ENCODE data around the gene MED27. TPM values are rescaled to one million over a fixed set of nuclear protein-coding genes. Genes with fewer than 3 reads are reported as not detected.

Gene MED27
- total RNA-seq, 1 donor from 2014 or later = 24.1 TPM

GRCh38 chr9:131910572-131910971 is 169.1 kb downstream of the MED27 start:
- H3K4me3 Mint-ChIP-seq (ENCODE audit: unreplicated experiment) = no peak overlapping the region
- no peak for DNase-seq (ENCODE audit: extremely low spot score, unreplicated experiment)
- peaks cover 9% of the 10 kb centered on the region for H3K36me3 Mint-ChIP-seq (ENCODE audit: unreplicated experiment)
- no peak for TF ChIP-seq CTCF (IDR thresholded peaks at IDR 0.05)
- no peaks in the 10 kb centered on the region for H3K27me3 Mint-ChIP-seq (ENCODE audit: unreplicated experiment)
- H3K4me1 Mint-ChIP-seq (ENCODE audit: unreplicated experiment) = peaks cover 2% of the 10 kb centered on the region
- H3K9me3 Mint-ChIP-seq (ENCODE audit: unreplicated experiment) = no peaks in the 10 kb centered on the region
- H3K27ac Mint-ChIP-seq (ENCODE audit: unreplicated experiment) = no peak overlapping the region

- Mint-ChIP-seq H3K4me1 (ENCODE audit: unreplicated experiment) (no peaks in the 10 kb centered on the region), H3K9me3 (ENCODE audit: unreplicated experiment) (no peaks in the 10 kb centered on the region), H3K4me3 (ENCODE audit: unreplicated experiment) (no peak overlapping the region), H3K36me3 (ENCODE audit: unreplicated experiment) (peaks cover 9% of the 10 kb centered on the region), H3K27ac (ENCODE audit: unreplicated experiment) (no peak overlapping the region), H3K27me3 (ENCODE audit: unreplicated experiment) (no peaks in the 10 kb centered on the region)
- no peak for DNase-seq (ENCODE audit: extremely low spot score, unreplicated experiment)
- no peak for TF ChIP-seq CTCF (IDR thresholded peaks at IDR 0.05)
Observed at GRCh38 chr9:131905144-131905543, 174.5 kb downstream of the MED27 start.

- no peak overlapping the region for H3K27ac Mint-ChIP-seq (ENCODE audit: unreplicated experiment)
- no peaks in the 10 kb centered on the region for H3K9me3 Mint-ChIP-seq (ENCODE audit: unreplicated experiment)
- no peak for TF ChIP-seq CTCF (IDR thresholded peaks at IDR 0.05)
- no peak overlapping the region for H3K4me3 Mint-ChIP-seq (ENCODE audit: unreplicated experiment)
- no peak for DNase-seq (ENCODE audit: extremely low spot score, unreplicated experiment)
- no peaks in the 10 kb centered on the region for H3K36me3 Mint-ChIP-seq (ENCODE audit: unreplicated experiment)
- no peaks in the 10 kb centered on the region for H3K27me3 Mint-ChIP-seq (ENCODE audit: unreplicated experiment)
- peaks cover 3% of the 10 kb centered on the region for H3K4me1 Mint-ChIP-seq (ENCODE audit: unreplicated experiment)
Observed at GRCh38 chr9:131899296-131900228, 180.1 kb downstream of the MED27 start.

- no peak for TF ChIP-seq CTCF (IDR thresholded peaks at IDR 0.05)
- H3K4me1 Mint-ChIP-seq (ENCODE audit: unreplicated experiment) = peaks cover 3% of the 10 kb centered on the region
- no peak for DNase-seq (ENCODE audit: extremely low spot score, unreplicated experiment)
- H3K27ac Mint-ChIP-seq (ENCODE audit: unreplicated experiment) = no peak overlapping the region
- no peaks in the 10 kb centered on the region for H3K27me3 Mint-ChIP-seq (ENCODE audit: unreplicated experiment)
- H3K36me3 Mint-ChIP-seq (ENCODE audit: unreplicated experiment) = peaks cover 8% of the 10 kb centered on the region
- no peak overlapping the region for H3K4me3 Mint-ChIP-seq (ENCODE audit: unreplicated experiment)
- no peaks in the 10 kb centered on the region for H3K9me3 Mint-ChIP-seq (ENCODE audit: unreplicated experiment)
Observed at GRCh38 chr9:131892902-131893500, 186.7 kb downstream of the MED27 start.

DNA sequence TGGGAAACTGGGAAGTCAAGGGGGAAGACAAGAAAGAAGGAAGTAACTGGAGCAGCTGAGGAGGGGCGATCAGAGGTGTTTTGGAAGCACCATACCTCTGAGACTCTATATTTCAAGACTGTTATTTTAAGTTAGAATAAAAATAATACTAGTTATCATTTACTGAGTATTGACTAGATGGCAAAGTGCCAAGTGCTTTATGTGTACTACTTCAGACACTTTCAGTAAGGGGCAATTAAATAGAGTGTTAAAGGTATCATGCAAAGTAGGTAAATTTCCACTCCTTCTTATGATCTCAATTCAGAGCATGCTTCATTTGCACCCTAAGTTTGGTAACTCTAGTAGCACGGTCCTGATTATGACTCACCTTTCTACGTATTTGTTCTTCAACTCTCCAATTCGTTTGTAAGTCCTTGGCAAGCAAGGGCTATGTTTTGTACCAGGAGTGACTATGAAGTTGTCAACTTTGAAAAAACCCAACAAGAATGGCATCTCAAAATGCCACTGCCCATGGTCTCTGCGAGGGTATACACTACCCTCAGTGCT is 187.4 kb downstream of the MED27 start:
- Mint-ChIP-seq H3K9me3 (ENCODE audit: unreplicated experiment) (no peaks in the 10 kb centered on the region), H3K27me3 (ENCODE audit: unreplicated experiment) (no peaks in the 10 kb centered on the region), H3K27ac (ENCODE audit: unreplicated experiment) (no peak overlapping the region), H3K4me3 (ENCODE audit: unreplicated experiment) (no peak overlapping the region), H3K4me1 (ENCODE audit: unreplicated experiment) (peaks cover 10% of the 10 kb centered on the region), H3K36me3 (ENCODE audit: unreplicated experiment) (peaks cover 8% of the 10 kb centered on the region)
- no peak for DNase-seq (ENCODE audit: extremely low spot score, unreplicated experiment)
- no peak for TF ChIP-seq CTCF (IDR thresholded peaks at IDR 0.05)

Data from osteocyte (in vitro differentiated cells).